PC-3 (cell line): Measurements from ENCODE around the gene PTGR2. TPM values are rescaled to one million over a fixed set of nuclear protein-coding genes. Genes with fewer than 3 reads are reported as not detected.

Experiments
- ATAC-seq: fragments of 200-7000 bp; cut with Tn5 transposase; 2 replicates; pipeline ENCODE4 v1.9.1; 2020; ENCODE audit warnings: mild to moderate bottlenecking, moderate library complexity
- BruUV-seq: library from RNA; stranded (reverse); fragments of 400-500 nt; replicated peaks from 2 replicates; lab custom pipeline; 2021; lab: Mats Ljungman, UMichigan
- CTCF ChIA-PET: fragments of 300-600 bp; sonication (Branson Sonifier 250); formaldehyde crosslinking; loops from one replicate; lab custom pipeline; 2022; ENCODE audit warnings: antibody characterized with exemption; lab: Charles Lee
- POLR2A ChIA-PET: fragments of 300-600 bp; sonication (Branson Sonifier 250); formaldehyde crosslinking; loops from one replicate; lab custom pipeline; 2022; ENCODE audit warnings: antibody characterized with exemption; ENCODE audit not compliant: unreplicated experiment; lab: Charles Lee
- DNase-seq: peaks from one replicate; pipeline ENCODE4 v3.0.0-alpha.2; 2015
- H2AFZ ChIP-seq: fragments of 300-600 bp; sonication (generic); 2 replicates; pipeline ENCODE4 v1.6.0; 2016; ENCODE audit warnings: antibody characterized with exemption, low read length
- H3F3A ChIP-seq: fragments of 300-600 bp; sonication (generic); one replicate; pipeline ENCODE4 v1.6.0; 2017; ENCODE audit warnings: antibody characterized with exemption, low read length, control low read depth, mild to moderate bottlenecking; ENCODE audit not compliant: unreplicated experiment
- H3K27ac ChIP-seq: fragments of 300-600 bp; sonication (generic); 2 replicates; pipeline ENCODE4 v1.5.1; 2016; ENCODE audit warnings: mild to moderate bottlenecking, low read length
- H3K27me3 ChIP-seq: fragments of 300-600 bp; sonication (generic); 2 replicates; pipeline ENCODE4 v1.6.1; 2016; ENCODE audit warnings: low read length, mixed read lengths
- H3K36me3 ChIP-seq: fragments of 300-600 bp; sonication (generic); 2 replicates; pipeline ENCODE4 v1.6.1; 2016; ENCODE audit warnings: low read depth, mixed run types, low read length, mixed read lengths
- H3K4me1 ChIP-seq: fragments of 300-600 bp; sonication (generic); 2 replicates; pipeline ENCODE4 v1.5.1; 2016; ENCODE audit warnings: low read length; ENCODE audit not compliant: insufficient read depth
- H3K4me2 ChIP-seq: fragments of 300-600 bp; sonication (generic); 2 replicates; pipeline ENCODE4 v1.6.0; 2016; ENCODE audit warnings: low read length
- H3K4me3 ChIP-seq: fragments of 300-600 bp; sonication (generic); 2 replicates; pipeline ENCODE4 v1.5.1; 2016; ENCODE audit warnings: mild to moderate bottlenecking, low read length, mixed read lengths
- H3K79me2 ChIP-seq: fragments of 300-600 bp; sonication (generic); 2 replicates; pipeline ENCODE4 v1.6.1; 2017; ENCODE audit warnings: low read length, mixed read lengths
- H3K9ac ChIP-seq: fragments of 300-600 bp; sonication (generic); 2 replicates; pipeline ENCODE4 v1.6.0; 2016; ENCODE audit warnings: mild to moderate bottlenecking, low read length
- H3K9me2 ChIP-seq: fragments of 300-600 bp; sonication (generic); replicated peaks from 2 replicates; pipeline ENCODE4 v1.6.1; 2016; ENCODE audit warnings: mixed run types, low read length, mixed read lengths
- H3K9me3 ChIP-seq: fragments of 300-600 bp; sonication (generic); 2 replicates; pipeline ENCODE4 v1.6.1; 2016; ENCODE audit warnings: low read length, mixed read lengths
- H4K20me1 ChIP-seq: fragments of 300-600 bp; sonication (generic); 2 replicates; pipeline ENCODE4 v1.6.1; 2016; ENCODE audit warnings: low read length, mixed read lengths
- CTCF ChIP-seq: fragments of 300-600 bp; sonication (generic); conservative IDR thresholded peaks from 2 replicates; pipeline ENCODE4 v1.5.1; 2017; ENCODE audit warnings: antibody characterized with exemption, low read depth, mild to moderate bottlenecking, low read length
- EZH2 ChIP-seq: fragments of 300-600 bp; sonication (generic); IDR thresholded peaks from one replicate; pipeline ENCODE4 v1.6.1; 2017; ENCODE audit warnings: antibody characterized with exemption, mild to moderate bottlenecking, low read length; ENCODE audit not compliant: unreplicated experiment
- EZH2phosphoT487 ChIP-seq: fragments of 300-600 bp; sonication (generic); IDR thresholded peaks from 2 replicates; pipeline ENCODE4 v1.6.1; 2018; ENCODE audit warnings: mild to moderate bottlenecking, antibody characterized with exemption, low read length, borderline replicate concordance
- intact Hi-C: fragments of 100-400 bp; cut with micrococcal nuclease; formaldehyde crosslinking; loops from 2 replicates; pipeline ENCODE4 v1.9.0; 2023
- total RNA-seq: library from RNA; depleted of rRNA; stranded (reverse); fragments of >200 nt; gene quantifications from 2 replicates; pipeline ENCODE4 v1.2.3, GENCODE V29; 2014

PTGR2 gene
- total RNA-seq, 1 experiment from 2014 or later = 6.2 TPM

- Histone ChIP-seq H4K20me1 (no peaks in the 10 kb centered on the region), H3K9me2 (no peaks in the 10 kb centered on the region), H3K9me3 (no peaks in the 10 kb centered on the region), H3K9ac (no peak overlapping the region), H3K36me3 (no peaks in the 10 kb centered on the region), H3F3A (no peaks in the 10 kb centered on the region), H3K4me2 (no peak overlapping the region), H3K79me2 (no peaks in the 10 kb centered on the region), H3K4me3 (no peak overlapping the region), H3K27ac (no peak overlapping the region), H2AFZ (no peak overlapping the region), H3K27me3 (no peaks in the 10 kb centered on the region), H3K4me1 (peaks cover 13% of the 10 kb centered on the region; the same call in 1 of the 2 replicates)
- BruUV-seq = no TSS peak
- ChIA-PET POLR2A (no interaction called here), CTCF (no interaction called here)
- no peak for ATAC-seq
- intact Hi-C loops = no loop called here
- DNase-seq = no peak
- TF ChIP-seq CTCF = no peak
- no peak for TF ChIP-seq EZH2
- TF ChIP-seq EZH2phosphoT487 = no peak
These were observed 19.0 kb downstream of the PTGR2 start for GRCh38 chr14:73870525-73871235.

GRCh38 chr14:73873660-73874059 lies 22.0 kb downstream of the PTGR2 start:
- no peak overlapping the region for H2AFZ ChIP-seq
- no peak overlapping the region for H3K9ac ChIP-seq
- H3K27me3 ChIP-seq = no peaks in the 10 kb centered on the region
- peak; percentile 98 for ATAC-seq
- TF ChIP-seq CTCF = no peak
- no peak for TF ChIP-seq EZH2phosphoT487
- no peak for TF ChIP-seq EZH2
- H4K20me1 ChIP-seq = no peaks in the 10 kb centered on the region
- ChIA-PET CTCF (no interaction called here), POLR2A (interaction anchor here (0.6 kb wide), 1 partner anchor 27 kb away, joined by 11 read pairs; no protein-coding TSS in a partner anchor)
- H3K4me3 ChIP-seq = no peak overlapping the region
- H3K9me2 ChIP-seq = no peaks in the 10 kb centered on the region
- peak; percentile 45 for DNase-seq
- no TSS peak for BruUV-seq
- intact Hi-C loops = no loop called here
- H3K36me3 ChIP-seq = no peaks in the 10 kb centered on the region
- H3K79me2 ChIP-seq = no peaks in the 10 kb centered on the region
- no peak overlapping the region for H3K4me2 ChIP-seq
- H3K27ac ChIP-seq = peak overlapping the region; percentile 29; the same call in 1 of the 2 replicates
- H3K4me1 ChIP-seq = peaks cover 13% of the 10 kb centered on the region; the same call in 1 of the 2 replicates
- no peaks in the 10 kb centered on the region for H3F3A ChIP-seq
- no peaks in the 10 kb centered on the region for H3K9me3 ChIP-seq

- no peaks in the 10 kb centered on the region for H3F3A ChIP-seq
- no peaks in the 10 kb centered on the region for H4K20me1 ChIP-seq
- TF ChIP-seq EZH2 (no peak), CTCF (no peak), EZH2phosphoT487 (no peak)
- H3K79me2 ChIP-seq = no peaks in the 10 kb centered on the region
- ATAC-seq (no peak), DNase-seq (no peak)
- H3K4me2 ChIP-seq = no peak overlapping the region
- H3K27ac ChIP-seq = no peak overlapping the region
- no peaks in the 10 kb centered on the region for H3K36me3 ChIP-seq
- H3K4me1 ChIP-seq = peaks cover 13% of the 10 kb centered on the region; the same call in 1 of the 2 replicates
- H3K9me2 ChIP-seq = no peaks in the 10 kb centered on the region
- no TSS peak for BruUV-seq
- intact Hi-C loops = no loop called here
- H2AFZ ChIP-seq = no peak overlapping the region
- H3K4me3 ChIP-seq = no peak overlapping the region
- H3K9ac ChIP-seq = no peak overlapping the region
- H3K27me3 ChIP-seq = no peaks in the 10 kb centered on the region
- H3K9me3 ChIP-seq = no peaks in the 10 kb centered on the region
- POLR2A ChIA-PET = no interaction called here
- CTCF ChIA-PET = no interaction called here
These were observed 26.2 kb downstream of the PTGR2 start for GRCh38 chr14:73877790-73878189.
